Pons (tissue), 1 donor: ENCODE data around the gene UFC1.

ENCODE experiments used
- DNase-seq: peaks from one replicate; pipeline ENCODE4 v3.0.0-alpha.2; 2016; ENCODE audit warnings: low spot score

Gene UFC1

GRCh38 chr1:161171191-161171590 is 17.4 kb downstream of the UFC1 start:
- no peak for DNase-seq

GRCh38 chr1:161171696-161172095 is 17.9 kb downstream of the UFC1 start:
- no peak for DNase-seq

- no peak for DNase-seq
Measured at GRCh38 chr1:161172349-161172748, 18.6 kb downstream of the UFC1 start.

GRCh38 chr1:161172776-161173376 is 19.1 kb downstream of the UFC1 start:
- no peak for DNase-seq

GRCh38 chr1:161173711-161174110 is 19.9 kb downstream of the UFC1 start:
- no peak for DNase-seq

- DNase-seq = no peak
Measured at GRCh38 chr1:161174911-161175310, 21.1 kb downstream of the UFC1 start.

GRCh38 chr1:161175771-161176453 is 22.1 kb downstream of the UFC1 start:
- DNase-seq = no peak

- no peak for DNase-seq
Measured at GRCh38 chr1:161176468-161177111, 22.8 kb downstream of the UFC1 start.

DNA sequence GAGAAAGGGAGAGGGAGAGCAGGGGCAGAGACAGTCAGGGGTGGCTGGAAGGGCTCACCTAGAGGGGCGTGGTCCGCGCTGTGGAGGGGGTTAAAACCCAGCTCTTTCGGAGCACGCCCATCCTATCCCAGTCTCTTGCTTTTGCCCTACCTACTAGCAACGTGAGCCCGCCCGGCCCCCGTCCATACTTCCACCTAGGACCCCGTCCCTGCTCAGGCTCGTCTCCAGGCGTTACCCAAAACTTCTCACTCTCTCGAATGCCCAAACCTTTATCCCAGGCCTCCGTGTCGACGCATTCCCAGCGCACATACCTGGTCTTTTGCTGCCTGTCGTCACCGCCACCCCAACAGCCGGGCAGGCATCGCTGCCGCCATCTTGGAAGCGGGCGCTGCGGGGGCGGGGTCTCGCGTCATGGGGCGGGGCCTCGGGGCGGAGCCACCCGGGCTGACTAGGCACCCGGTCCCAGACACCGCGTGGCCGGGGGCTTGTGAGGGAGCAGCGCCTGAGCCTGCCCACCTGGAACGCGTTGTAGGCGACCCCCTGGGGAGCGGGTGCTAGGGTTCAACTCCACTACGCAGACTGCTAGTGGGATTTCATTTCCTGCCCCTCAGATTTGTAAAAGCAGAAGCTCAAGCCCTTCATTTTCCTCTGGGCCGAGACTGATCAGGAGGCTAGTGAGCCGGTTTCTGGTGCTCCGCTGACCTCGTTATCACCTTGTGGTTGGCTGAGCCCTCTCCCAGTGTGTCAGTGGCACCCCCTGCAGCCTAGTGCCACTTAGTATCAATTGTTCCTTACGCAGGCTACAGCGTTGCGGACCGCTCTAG is 23.5 kb downstream of the UFC1 start, which contains the start of gene B4GALT3:
TSS of gene B4GALT3 (minus strand) at position 396 of the 824 bp plus-strand sequence. CDS start 1,447 bp downstream, outside the sequence.
- DNase-seq = peak; percentile 75

DNA sequence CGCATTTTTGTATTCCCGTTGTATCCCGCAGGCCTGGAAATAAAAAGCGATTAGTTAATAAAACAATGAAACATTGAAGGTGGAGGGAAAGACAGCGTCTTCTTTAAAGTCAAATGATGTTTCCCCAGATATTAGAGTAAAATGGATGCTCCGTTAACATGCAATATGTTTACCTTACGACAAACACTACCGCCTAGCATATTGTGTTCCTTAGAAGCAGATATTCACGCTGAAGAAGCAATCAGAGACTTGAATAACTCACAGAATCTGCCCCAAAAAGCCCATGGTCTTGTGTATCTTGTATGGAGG is 24.1 kb downstream of the UFC1 start:
- no peak for DNase-seq

- DNase-seq = no peak
Measured at GRCh38 chr1:161179698-161180097, 25.9 kb downstream of the UFC1 start.

DNA sequence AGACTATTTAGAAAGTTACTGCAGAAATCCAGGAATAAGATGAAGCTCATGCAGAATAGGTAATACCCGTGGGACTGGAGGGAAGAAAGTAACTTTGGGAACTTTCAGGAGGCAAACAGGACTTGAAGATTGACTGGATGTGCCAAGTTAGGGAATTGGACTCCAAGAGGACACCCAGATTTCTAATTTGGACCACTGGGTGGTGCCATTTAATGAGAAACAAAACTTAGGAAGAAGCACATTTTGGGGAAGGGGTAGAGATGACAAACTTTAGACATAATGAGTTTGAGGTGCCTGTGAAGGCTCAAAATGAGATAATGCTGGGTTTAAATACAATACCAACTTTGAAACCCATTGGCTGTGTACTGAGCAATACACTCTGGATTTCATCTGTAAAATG is 26.9 kb downstream of the UFC1 start:
- DNase-seq = no peak

GRCh38 chr1:161182214-161182613 is 28.4 kb downstream of the UFC1 start:
- DNase-seq = no peak

GRCh38 chr1:161185282-161185682 is 31.5 kb downstream of the UFC1 start:
- peak; percentile 91 for DNase-seq

DNA sequence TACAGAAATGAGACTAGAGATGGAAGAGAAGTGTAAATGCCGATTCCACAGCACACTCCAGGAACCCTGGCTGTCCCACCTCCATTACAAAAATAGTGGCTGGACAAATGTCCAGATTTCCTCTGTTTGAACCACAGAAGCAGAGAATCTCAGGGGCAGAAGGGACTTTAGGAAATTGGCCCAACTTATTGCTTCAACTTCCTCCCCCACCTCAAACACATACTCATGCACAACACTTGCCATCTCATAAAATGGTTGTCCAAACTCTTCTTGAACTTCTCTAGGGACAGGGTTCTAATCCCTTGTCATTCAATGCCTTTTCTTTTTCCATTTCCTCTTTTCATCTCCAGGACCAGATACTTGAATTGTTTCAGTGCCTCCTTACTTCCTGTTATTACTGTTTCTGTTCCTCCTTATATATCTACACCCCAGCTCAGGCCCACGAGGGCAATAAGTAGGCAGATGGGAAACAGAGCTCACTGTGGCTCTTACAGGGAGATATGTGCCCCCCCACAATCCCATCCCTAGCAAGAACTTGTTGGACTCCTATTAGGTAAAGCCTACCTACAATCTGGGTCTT is 32.0 kb downstream of the UFC1 start:
- peak; percentile 85 for DNase-seq

- DNase-seq = no peak
Measured at GRCh38 chr1:161187311-161187710, 33.5 kb downstream of the UFC1 start.

DNA sequence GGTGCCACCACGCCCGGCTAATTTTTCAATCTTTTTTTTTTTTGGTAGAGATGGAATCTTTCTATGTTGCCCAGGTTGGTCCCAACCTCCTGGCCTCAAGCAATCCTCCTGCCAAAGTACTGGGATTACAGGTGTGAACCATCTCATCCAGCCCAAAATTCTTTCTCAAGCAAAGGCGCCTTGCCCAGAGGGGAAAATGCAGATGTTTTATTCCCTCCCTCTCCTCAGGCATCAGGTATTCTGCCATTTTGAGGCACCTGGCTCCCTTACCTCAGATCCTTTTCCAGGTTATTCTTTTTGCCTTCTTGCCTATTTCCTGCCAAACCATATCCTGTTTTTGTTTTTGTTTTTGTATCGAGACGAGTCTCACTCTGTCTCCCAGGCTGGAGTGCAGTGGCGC is 34.6 kb downstream of the UFC1 start:
- no peak for DNase-seq

DNA sequence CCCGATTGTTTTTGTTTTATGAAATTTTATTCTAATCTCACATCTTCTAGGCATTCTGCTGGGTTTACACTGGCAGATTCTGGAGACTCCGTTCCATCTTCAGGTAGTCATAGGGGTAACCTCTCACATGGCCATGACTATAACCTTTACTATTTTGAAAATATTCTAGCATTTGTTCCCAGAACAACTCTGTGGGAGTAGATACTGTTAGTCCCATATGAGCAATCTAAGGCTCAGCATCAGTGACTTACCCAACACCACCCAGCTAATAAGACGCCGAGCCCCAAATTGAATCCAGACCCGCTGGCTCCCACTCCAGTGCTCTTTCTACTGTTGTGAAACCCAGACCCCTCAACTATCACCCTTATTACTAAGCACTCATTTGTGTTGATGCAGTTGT is 35.3 kb downstream of the UFC1 start:
- DNase-seq = no peak

- peak; percentile 76 for DNase-seq
Measured at GRCh38 chr1:161190962-161191521, 37.3 kb downstream of the UFC1 start.

DNA sequence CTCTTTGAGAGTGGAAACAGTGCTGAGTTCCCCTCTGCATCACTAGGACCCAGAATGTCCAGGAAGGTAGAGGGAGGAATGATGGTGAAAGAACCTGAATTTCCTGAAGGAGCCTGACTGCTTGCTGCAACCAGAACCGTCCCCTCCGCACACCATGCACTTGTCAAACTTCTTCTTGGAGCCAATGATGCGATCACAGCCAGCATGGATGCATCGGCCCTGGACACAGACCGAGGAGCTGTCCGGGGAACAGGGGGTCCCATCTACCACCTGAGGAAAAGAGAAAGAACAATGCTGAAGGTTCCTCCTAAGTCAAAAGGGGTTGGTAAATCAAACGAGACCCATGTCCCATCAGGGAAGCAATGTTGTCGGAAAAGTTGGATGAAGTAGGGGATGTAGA is 38.2 kb downstream of the UFC1 start:
- DNase-seq = no peak

DNA sequence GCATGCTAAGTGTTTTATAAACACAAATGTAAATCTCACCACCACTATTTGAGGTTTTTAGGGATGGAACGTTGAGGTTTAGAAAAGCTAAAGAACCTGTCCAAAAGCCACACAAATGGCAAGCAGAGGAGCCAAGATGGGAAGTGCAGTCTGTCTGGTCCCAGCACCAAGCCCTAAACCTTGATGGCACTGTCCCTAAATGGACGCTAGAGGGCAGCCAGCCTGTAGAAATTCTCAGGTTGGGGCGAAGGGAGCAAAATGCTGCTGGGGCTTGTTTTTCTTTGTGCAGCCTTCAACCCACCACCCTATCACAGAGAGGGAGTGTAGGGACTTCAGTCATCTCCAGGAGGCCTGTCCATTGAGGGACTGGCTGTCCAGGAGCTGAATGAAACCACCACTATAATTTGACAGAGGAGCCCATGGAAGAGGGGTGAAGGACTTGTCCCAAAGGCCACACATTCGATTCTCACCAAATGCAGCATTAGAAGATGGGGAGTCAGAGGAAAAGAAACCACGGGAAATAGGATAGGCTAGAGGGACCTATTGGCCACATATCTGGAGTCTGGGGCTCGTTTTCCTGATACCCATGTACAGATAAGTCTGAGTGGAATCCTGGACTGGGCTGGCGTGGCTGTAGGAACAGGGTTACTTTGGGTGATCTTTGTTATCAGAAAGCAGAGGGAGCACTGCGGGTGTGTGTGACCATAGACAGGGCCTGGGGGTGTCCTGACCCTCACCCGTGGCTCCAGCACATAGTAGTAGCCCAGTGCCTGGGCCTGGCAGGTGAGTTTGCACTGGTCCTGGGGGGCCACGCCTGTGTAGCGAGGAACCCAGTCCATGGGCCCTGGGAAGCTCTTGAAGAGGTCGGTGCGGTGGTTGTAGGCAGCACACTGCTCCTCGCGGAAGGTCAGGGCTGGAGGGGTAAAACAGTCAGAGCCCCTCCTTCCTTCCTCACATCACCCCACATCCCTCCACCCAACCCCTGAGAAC is 39.0 kb downstream of the UFC1 start:
- peak; percentile 92 for DNase-seq
